ENCODE results near the gene CTIF. TPM values are rescaled to one million over a fixed set of nuclear protein-coding genes. Genes with fewer than 3 reads are reported as not detected.
"Not testable (repeated sequence)": the region's sequence is repeated elsewhere in the genome, so short reads cannot be mapped to it uniquely, and the experiment has no call there.

The CTIF gene
- total RNA-seq, 1 donor from 2014 or later, result 14.0 TPM

DNA sequence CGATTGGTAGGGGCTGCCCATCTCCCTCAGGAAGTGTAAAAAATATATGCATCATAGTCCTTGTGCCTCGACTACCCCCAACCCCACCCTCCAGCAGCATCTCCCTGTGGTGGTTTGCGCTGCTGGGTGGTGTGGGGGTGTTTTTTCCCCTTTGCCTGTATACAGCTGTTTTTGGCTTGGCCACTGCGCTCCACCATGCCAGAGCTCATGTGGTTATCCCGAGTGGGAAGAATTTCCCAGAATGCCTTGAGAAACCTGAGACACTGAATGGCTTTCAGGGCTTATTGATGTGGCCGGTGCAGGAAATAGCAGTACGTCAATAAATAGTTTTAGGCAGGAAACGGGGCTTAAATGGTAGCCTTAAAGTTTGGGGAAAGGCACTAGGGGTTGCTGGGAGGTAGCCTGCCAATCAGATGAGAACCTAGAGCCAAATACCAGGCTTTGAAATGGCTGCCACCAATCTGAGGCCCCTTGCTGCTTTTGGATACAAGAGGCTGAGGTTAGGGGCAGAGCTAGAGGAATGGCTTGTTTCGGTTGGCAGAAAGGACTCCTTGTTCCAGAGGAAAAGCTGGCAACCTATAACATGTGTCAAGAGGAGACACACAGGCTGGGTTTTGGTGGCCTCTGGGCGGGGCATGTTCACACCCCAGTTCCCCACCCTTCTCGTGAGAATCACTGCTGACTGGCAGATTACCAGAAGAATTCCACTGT lies 267.9 kb downstream of the CTIF start:
- peak; percentile 64 for ATAC-seq

DNA sequence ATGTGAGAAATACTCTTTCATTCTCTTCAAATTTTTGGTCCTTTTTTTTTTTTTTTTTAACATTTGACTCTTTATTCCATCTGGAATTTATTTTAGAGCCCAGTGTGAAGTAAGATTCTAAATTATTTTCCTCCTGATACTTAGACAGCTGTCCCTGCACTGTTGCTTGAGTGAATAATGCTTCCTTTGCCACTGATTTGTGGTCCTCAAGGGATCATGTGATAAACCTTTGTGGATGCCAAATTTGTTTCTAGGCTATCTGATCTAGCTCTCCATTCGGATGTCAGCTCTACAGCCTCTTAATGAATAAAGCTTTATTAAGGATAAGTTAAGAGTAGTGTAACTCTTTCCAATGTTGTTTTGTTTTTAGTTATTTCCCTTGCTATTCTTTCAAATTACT lies 269.6 kb downstream of the CTIF start:
- ATAC-seq, result no peak

DNA sequence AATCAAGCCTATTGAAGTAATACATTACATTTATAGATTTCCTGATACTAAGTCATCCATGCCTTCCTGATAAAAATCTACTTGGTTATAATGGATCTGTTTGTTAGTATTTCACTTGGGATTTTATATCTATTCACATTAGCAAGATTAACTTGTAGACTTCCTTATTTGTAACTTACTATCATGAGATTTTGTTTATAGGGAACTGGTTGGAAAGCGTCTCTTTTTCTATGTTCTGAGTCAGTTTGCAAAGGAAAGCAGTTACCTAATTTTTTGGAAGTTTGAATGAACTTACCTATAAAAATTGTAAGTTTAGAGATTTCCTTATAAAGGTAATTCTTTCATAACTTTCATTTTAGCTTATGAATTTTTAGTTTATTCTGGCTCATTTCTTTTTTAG lies 270.5 kb downstream of the CTIF start:
- no peak for ATAC-seq

GRCh38 chr18:48810805-48811204 lies 272.0 kb downstream of the CTIF start:
- ATAC-seq, result no peak

DNA sequence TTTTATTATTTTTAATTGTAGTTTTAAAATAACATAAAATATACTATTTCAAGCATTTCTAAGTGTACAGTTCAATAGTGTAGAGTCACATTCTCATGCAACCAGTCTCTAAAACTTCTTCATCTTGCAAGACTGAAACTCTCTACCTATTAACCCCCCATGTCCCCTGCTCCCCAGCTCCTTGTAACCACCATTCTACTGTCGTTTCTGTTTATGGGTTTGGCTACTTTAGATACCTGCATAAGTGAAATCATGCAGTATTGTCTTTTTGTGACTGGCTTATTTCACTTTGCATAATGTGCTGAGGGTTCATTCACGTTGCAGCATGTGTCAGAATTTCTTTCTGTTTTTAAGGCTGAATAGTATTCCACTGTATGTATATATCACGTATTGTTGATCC lies 272.6 kb downstream of the CTIF start:
- ATAC-seq, result no peak

- not testable (repeated sequence) for ATAC-seq
These were observed 273.2 kb downstream of the CTIF start for GRCh38 chr18:48811977-48812451.

DNA sequence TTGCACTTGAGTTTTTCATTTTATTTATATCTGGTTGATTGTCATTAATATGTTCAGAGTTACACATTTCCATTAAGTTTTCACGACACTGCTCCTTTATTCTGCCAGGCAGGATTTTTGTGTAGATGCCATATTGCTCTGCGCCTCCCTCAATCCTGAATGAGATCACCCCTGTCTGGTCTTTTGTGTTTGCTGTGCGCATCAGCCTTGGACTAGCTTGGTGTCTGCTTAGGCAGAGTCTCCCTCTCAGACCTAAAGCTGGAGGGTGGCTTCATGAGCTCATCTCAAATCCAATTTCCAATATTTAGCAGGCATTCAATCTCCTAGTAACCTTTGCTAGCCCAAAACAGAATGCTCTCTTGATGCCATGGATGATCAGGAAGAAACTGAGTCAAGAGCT lies 274.5 kb downstream of the CTIF start:
- ATAC-seq, result no peak

GRCh38 chr18:48813833-48814489 lies 275.1 kb downstream of the CTIF start:
- ATAC-seq, result peak; percentile 68

DNA sequence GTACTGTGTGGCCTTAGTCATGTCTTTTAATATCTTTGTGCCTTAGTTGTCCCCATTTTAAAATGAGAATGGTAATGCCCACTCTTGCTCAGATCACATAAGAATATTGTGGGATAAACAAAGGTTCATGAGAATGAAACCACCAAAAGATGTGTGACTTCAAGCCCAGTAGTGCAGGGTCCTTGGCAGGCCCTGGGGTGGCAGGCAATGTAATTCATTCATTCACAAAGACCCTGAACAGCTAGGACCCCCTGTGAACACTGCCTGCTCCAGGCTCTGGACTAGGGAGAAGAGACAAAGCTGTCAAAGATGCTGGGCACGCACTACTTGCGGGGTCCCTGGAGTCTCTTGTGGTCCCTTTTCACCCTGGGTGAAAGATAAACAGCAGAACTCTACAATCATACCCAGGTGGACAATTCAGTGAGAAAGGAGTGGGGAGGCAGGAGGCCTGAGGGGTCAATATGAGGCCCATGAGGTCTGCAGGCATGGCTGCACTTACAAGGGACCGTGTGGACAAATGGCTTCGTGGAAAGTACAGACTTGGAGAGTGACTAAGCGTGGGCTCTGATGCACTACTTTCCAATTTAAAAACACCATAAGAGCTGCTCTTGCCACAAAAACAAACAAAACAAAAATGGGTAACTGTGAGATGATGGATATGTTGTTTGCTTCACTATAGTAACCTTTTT lies 275.8 kb downstream of the CTIF start:
- ATAC-seq, result no peak

GRCh38 chr18:48815179-48815515 lies 276.3 kb downstream of the CTIF start:
- ATAC-seq, result no peak

DNA sequence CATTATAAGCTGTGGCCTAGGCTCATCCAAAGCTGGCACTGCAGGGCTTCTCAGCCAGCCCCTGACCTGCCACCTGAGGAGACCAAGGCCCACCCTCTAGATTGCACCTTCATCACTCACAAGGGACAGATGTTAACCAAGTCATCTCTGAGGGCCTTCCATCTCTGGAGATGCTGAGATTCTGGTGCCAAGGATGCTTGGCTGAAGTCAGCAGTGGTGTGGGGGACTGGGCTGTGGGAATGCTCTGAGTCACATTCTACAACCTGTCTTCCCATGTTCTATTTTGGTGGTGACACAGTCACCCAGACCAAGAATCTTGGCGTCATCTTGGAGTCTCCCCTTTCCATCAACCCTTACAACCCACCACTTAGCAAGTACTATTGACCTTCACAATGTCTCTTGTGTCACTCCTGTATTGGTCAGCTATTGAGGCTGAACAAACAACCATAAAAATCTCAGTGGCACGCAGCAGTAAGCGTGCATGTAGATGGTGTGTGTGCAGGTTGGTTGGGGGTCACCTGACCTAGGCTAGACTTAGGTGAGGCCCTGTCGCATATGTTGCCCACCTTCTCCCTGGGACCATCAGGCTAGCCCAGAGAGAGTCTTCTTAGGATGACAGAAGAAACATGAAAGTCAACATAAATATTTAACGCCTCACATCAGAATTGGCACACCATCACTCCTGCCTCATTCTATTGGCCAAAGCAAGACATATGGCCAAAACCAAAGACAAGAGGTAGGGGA lies 276.9 kb downstream of the CTIF start:
- ATAC-seq, result no peak

DNA sequence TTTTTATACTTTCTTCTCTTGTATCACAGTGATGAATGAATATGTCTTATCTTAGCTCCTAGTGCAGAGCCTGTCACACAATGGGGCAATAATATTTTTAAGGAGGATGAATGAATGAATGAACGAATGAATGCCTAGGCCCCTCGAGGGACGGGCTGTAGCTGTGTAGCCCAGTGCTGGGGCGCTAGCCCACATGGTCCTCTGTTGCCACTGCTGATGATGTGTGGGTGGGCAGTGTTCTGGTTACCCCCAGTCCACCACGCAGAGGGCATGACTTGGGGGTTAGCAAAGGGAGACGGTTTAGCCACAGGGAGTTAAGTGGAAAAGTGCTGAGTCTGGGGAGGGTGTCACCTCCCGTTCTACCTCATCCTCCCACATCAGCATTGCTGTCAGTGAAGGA lies 277.7 kb downstream of the CTIF start:
- ATAC-seq, result no peak

- ATAC-seq, result no peak
These were observed 278.2 kb downstream of the CTIF start for GRCh38 chr18:48817021-48817461.

DNA sequence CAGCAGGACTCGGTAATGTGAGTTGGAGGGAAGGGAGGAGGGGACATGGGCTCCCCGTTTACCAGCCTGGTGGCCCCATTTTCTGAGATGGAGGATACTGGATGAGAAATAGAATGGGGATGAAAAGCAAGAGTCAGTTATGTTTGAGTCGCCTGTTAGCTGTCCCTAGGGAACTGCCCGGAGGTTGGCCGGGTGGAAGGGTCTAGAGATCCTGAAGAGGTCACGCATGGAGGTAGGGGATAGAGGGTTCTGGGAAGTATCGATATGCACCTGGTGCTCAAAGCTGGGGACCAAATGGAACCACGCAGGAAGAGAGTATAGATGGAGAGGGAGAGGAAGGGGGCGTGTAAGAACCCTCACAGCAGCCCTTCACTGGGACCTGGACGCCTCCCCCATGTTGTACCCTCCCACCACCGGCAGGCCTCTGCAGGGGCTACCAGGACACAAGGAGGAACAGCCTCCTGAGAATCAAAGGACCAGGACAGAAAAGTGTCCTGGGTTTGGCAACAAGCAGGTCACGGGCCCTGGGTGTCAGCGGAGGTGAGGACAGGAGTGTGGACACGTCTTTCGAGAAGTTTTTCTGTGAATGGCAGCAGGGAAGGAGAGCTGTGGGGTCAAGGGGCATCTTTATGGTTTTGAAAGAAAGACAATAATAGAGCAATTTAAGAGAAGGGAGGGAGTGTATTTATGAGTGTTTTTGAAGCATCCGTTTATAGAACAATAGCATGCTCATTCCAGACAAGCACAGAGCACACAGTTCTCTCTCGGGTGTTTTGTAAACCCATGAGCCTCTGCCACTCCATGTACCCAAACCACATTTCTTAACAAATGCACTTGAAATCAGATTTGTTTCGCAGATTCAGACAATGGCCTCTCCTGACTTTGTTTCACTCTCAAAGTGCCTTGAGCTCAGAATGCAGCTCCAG lies 279.8 kb downstream of the CTIF start:
- ATAC-seq, result no peak

DNA sequence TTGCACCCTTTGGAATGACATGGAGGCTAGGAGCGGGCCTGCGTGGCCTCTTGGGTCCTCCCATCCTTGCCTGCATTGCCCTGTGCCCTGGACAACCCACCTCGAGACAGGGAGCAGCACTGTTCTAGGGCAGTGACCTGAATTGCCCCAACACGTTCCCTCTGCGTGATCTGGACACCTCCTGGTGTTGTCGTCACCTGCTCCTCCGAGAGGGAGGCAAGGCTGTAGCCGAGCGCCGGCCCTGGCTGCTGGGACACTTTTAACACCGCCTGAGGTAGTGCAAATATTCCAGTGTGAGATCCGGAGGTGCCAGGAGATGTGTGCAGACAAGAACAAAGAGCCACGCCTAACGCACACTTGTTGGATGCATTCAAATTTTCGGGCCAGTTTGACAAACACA lies 280.4 kb downstream of the CTIF start:
- ATAC-seq, result peak; percentile 31

- ATAC-seq, result no peak
These were observed 281.1 kb downstream of the CTIF start for GRCh38 chr18:48819781-48820482.

GRCh38 chr18:48820483-48821250 lies 281.8 kb downstream of the CTIF start:
- peak; percentile 40 for ATAC-seq

DNA sequence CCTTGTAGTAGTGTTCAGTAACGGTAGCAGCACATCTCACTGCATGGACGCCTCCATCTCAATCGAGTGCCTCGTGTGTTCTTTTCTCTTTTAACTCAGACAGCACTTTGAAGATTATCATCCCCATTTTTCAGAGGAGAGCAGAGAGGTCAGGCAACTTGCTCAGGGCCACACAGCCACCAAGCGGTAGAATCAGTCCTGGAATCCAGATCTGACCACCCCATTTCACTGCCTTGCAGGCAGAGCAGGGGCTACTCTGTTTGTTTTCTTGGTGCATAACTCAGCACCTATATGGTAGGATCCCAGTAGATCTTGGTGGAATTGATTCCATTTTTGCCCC lies 282.4 kb downstream of the CTIF start:
- ATAC-seq, result no peak

DNA sequence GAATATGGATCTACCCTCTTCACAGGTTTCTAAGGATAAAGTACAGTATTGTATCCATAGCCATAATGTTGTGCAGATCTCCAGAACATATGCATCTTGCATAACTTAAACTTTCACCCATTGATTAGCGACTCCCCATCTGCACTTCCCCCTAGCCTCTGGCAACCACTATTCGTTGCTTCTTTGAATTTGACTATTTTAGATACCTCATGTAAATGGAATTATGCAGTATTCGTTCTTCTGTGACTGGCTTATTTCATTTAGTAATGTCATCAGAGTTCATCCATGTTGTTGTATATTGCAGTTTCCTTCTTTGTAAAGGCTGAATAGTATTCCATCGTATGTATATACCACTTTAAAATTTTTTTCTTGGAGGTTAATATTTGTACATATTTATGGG lies 283.0 kb downstream of the CTIF start:
- no peak for ATAC-seq

DNA sequence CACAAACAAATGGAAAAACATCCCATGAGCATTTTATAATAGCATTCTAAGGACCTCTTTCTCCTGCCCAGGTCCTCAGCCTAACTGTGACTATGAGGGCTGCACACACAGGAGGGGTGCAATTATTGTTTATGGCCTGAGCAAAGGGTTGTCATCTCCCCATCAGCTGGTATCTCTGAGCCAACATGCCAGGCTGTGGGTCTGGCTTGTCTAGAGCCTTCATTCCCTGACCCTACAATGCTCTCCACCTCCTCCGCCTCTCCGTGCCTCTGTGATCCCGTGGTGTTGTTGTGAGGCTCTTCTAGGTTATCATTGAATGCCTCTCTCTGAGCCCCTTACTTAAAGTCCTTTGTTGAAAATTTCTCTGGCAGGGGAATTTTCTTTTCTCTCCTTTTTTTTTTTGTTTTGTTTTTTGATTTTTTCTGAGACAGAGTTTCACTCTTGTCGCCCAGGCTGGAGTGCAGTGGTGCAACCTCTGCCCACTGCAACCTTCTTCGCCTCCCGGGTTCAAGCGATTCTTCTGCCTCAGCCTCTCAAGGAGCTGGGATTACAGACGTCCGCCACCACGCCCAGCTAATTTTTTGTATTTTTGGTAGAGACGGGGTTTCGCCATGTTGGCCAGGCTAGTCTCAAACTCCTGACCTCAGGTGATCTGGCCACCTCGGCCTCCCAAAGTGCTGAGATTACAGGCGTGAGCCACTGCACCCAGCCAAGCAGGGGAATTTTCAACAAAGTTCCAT lies 285.6 kb downstream of the CTIF start:
- no peak for ATAC-seq
